ENCODE data around the gene ATAD5.

Gene ATAD5

GRCh38 chr17:30906101-30906911 lies 74.5 kb downstream of the ATAD5 start, which contains the start of gene TEFM (continued):
- TF ChIP-seq ZSCAN5A (tag by site-specific recombination; IDR thresholded peaks at IDR 0.05), result peak; percentile 100
- no peak for TF ChIP-seq ZNF112 (tag by site-specific recombination; IDR thresholded peaks at IDR 0.05)
- peak; percentile 64; the same call in 1 of the 2 replicates for TF ChIP-seq HOXD13 (CRISPR knock-in tag; IDR thresholded peaks at IDR 0.05; ENCODE audit: borderline replicate concordance)
- peak; percentile 95 for TF ChIP-seq PBX3 (CRISPR knock-in tag; IDR thresholded peaks at IDR 0.05)
- TF ChIP-seq ZSCAN23 (tag by site-specific recombination; IDR thresholded peaks at IDR 0.05), result peak; percentile 83
- no peak for TF ChIP-seq ZNF544 (tag by site-specific recombination; IDR thresholded peaks at IDR 0.05)
- 0 out of 2 replicates have a peak, but pooled peaks have one; percentile 48 for TF ChIP-seq ZNF837 (tag by site-specific recombination; IDR thresholded peaks at IDR 0.05)
- no peak; the same call in 1 of the 2 replicates for TF ChIP-seq ZNF596 (tag by site-specific recombination; IDR thresholded peaks at IDR 0.05)
- TF ChIP-seq TCF7L2 (IDR thresholded peaks at IDR 0.05; ENCODE audit: borderline replicate concordance, low read depth, low read length), result no peak
- TF ChIP-seq ZNF223 (tag by site-specific recombination; IDR thresholded peaks at IDR 0.05), result no peak
- peak; percentile 90 for TF ChIP-seq ZNF76 (tag by site-specific recombination; IDR thresholded peaks at IDR 0.05; ENCODE audit: borderline replicate concordance, low read depth)
- TF ChIP-seq ZNF677 (tag by site-specific recombination; IDR thresholded peaks at IDR 0.05), result no peak
- TF ChIP-seq ZNF548 (tag by site-specific recombination; IDR thresholded peaks at IDR 0.05), result no peak
- TF ChIP-seq ELK4 (IDR thresholded peaks at IDR 0.05; ENCODE audit: borderline replicate concordance, low read depth, low read length), result no peak
- TF ChIP-seq ZNF133 (tag by site-specific recombination; IDR thresholded peaks at IDR 0.05), result no peak
- TF ChIP-seq TRIM28 (IDR thresholded peaks at IDR 0.05; ENCODE audit: borderline replicate concordance, low read length), result peak; percentile 93; the same call in 1 of the 2 replicates
- no peak for TF ChIP-seq ZNF626 (tag by site-specific recombination; IDR thresholded peaks at IDR 0.05)
- no peak for TF ChIP-seq SCRT1 (tag by site-specific recombination; IDR thresholded peaks at IDR 0.05; ENCODE audit: borderline replicate concordance)
- no peak for TF ChIP-seq ZNF521 (tag by site-specific recombination; IDR thresholded peaks at IDR 0.05)
- no peak for TF ChIP-seq ZNF423 (tag by site-specific recombination; IDR thresholded peaks at IDR 0.05)
- no peak for TF ChIP-seq ZNF148 (tag by site-specific recombination; IDR thresholded peaks at IDR 0.05; ENCODE audit: borderline replicate concordance)
- TF ChIP-seq ZNF10 (tag by site-specific recombination; IDR thresholded peaks at IDR 0.05), result peak; percentile 59
- 0 out of 2 replicates have a peak, but pooled peaks have one; percentile 65 for TF ChIP-seq HOXC10 (CRISPR knock-in tag; IDR thresholded peaks at IDR 0.05)
- no peak for TF ChIP-seq MZF1 (tag by site-specific recombination; IDR thresholded peaks at IDR 0.05; ENCODE audit: borderline replicate concordance)
- TF ChIP-seq ZNF416 (tag by site-specific recombination; IDR thresholded peaks at IDR 0.05), result no peak
- TF ChIP-seq ZBTB44 (tag by site-specific recombination; IDR thresholded peaks at IDR 0.05), result peak; percentile 76; the same call in 1 of the 2 replicates
- peak; percentile 65 for TF ChIP-seq ZNF518A (tag by site-specific recombination; conservative IDR thresholded peaks at IDR 0.05; ENCODE audit: low read depth)
